Brain microvascular endothelial cell (primary cell): ENCODE measurements around the gene CD200.

Source experiments
- DNase-seq: peaks from one replicate; pipeline ENCODE4 v3.0.0-alpha.2; 2020
- H3K27ac ChIP-seq: fragments of 250-450 bp; sonication (Bioruptor Pico); 2 replicates; pipeline ENCODE4 v1.5.1; 2020; ENCODE audit warnings: mild to moderate bottlenecking, moderate library complexity
- H3K27me3 ChIP-seq: fragments of 250-450 bp; sonication (Bioruptor Pico); replicated peaks from 2 replicates; pipeline ENCODE4 v1.5.1; 2020; ENCODE audit warnings: mild to moderate bottlenecking
- H3K36me3 ChIP-seq: fragments of 250-450 bp; sonication (Bioruptor Pico); replicated peaks from 2 replicates; pipeline ENCODE4 v1.5.1; 2020; ENCODE audit warnings: mild to moderate bottlenecking
- H3K4me3 ChIP-seq: 2 replicates; pipeline ENCODE4 v1.5.1; 2011; ENCODE audit warnings: low read depth, mild to moderate bottlenecking, control low read depth, low read length, moderate library complexity
- in situ Hi-C: cut with HindIII; loops from 2 replicates; pipeline ENCODE4 v1.10.0; 2017; ENCODE audit warnings: low sequenced_read_pairs, low pct_ligation_motif_present
- TF ChIP-seq, protein P1 (sequence below): IDR thresholded peaks from 2 replicates; pipeline ENCODE4 v1.5.1; 2011; ENCODE audit warnings: low read depth, mild to moderate bottlenecking, moderate library complexity, low read length, control low read depth, inconsistent platforms; ENCODE audit errors: missing control alignments

The CD200 gene

DNA sequence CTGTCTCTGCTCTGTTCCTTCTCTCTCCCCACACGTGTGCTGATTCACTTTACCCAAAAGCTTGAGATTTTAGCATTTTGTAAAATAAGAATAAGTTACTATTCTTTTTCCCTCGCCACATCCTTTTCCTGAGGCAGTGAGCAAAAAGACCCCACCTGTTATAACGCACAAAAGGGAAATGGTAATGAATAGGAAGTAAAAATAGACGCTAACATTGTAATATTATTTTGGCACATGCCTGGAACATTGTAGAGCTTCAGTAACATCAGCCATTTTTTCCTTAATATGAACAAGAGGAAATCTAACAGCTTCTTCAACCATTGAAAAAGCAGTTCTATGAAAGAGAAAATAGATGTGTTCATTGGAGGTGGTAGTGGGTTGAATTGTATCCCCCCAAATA, 40.5 kb downstream of the CD200 start:
- H3K4me3 ChIP-seq, result no peak overlapping the region

GRCh38 chr3:112373924-112374323, 41.0 kb downstream of the CD200 start:
- H3K4me3 ChIP-seq, result no peak overlapping the region
- H3K27me3 ChIP-seq, result no peaks in the 10 kb centered on the region
- DNase-seq, result no peak
- no peak overlapping the region for H3K27ac ChIP-seq
- TF ChIP-seq, protein P1, sequence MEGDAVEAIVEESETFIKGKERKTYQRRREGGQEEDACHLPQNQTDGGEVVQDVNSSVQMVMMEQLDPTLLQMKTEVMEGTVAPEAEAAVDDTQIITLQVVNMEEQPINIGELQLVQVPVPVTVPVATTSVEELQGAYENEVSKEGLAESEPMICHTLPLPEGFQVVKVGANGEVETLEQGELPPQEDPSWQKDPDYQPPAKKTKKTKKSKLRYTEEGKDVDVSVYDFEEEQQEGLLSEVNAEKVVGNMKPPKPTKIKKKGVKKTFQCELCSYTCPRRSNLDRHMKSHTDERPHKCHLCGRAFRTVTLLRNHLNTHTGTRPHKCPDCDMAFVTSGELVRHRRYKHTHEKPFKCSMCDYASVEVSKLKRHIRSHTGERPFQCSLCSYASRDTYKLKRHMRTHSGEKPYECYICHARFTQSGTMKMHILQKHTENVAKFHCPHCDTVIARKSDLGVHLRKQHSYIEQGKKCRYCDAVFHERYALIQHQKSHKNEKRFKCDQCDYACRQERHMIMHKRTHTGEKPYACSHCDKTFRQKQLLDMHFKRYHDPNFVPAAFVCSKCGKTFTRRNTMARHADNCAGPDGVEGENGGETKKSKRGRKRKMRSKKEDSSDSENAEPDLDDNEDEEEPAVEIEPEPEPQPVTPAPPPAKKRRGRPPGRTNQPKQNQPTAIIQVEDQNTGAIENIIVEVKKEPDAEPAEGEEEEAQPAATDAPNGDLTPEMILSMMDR, result no peak
- H3K36me3 ChIP-seq, result no peaks in the 10 kb centered on the region
- in situ Hi-C loops, result no loop called here

More for the DNA sequence above, 40.5 kb downstream of the CD200 start:
- TF ChIP-seq, protein P1, result no peak
- in situ Hi-C loops, result no loop called here
- DNase-seq, result no peak
- H3K36me3 ChIP-seq, result no peaks in the 10 kb centered on the region
- no peaks in the 10 kb centered on the region for H3K27me3 ChIP-seq
- no peak overlapping the region for H3K27ac ChIP-seq

DNA sequence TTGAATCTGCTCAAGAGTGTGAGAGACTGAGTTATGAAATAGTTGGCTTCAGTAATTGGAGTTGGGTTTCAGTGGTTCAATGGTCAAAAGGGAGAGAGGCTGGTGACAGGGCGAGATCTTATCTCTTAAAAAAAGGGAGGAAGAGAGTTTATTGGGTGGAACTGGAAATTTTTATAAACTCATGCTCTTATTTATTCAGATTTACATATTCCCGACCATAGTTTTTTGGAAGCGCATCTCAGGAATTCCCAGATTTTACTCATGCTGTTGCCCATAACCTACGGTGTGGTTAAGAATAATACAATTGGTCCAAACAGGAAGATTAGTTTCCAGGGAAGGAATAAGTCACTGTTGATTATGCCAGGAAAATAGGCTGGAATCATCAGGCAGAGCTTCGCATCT, 41.4 kb downstream of the CD200 start:
- Histone ChIP-seq H3K4me3 (no peak overlapping the region), H3K27ac (no peak overlapping the region), H3K27me3 (no peaks in the 10 kb centered on the region), H3K36me3 (no peaks in the 10 kb centered on the region)
- in situ Hi-C loops, result no loop called here
- TF ChIP-seq, protein P1, result no peak
- no peak for DNase-seq

DNA sequence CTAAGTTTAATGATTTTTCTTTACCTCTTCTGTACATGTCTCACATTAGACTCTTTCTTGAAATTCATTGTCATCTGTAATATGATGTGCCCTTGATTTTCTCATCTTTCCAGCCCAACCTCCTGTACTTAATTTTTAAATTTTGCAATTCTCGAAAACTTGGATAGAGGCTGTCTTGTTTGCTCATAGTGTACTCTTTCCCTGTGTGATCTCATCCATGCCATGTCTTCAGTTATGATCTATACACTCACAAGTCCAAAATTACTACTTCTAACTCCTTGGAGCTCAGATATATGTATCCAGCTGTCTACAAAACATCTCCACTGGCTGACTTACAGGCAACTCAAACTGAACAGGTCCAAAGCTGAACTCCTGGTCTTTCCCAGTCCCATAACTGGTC, 42.2 kb downstream of the CD200 start:
- TF ChIP-seq, protein P1, result no peak
- H3K27ac ChIP-seq, result no peak overlapping the region
- DNase-seq, result no peak
- no peaks in the 10 kb centered on the region for H3K36me3 ChIP-seq
- in situ Hi-C loops, result no loop called here
- H3K4me3 ChIP-seq, result no peak overlapping the region
- H3K27me3 ChIP-seq, result no peaks in the 10 kb centered on the region

GRCh38 chr3:112376241-112376911, 43.4 kb downstream of the CD200 start:
- no peaks in the 10 kb centered on the region for H3K27me3 ChIP-seq
- H3K27ac ChIP-seq, result peak overlapping the region; percentile 96
- peak; percentile 63 for DNase-seq
- TF ChIP-seq, protein P1, result no peak
- in situ Hi-C loops, result no loop called here
- H3K36me3 ChIP-seq, result no peaks in the 10 kb centered on the region
- no peak overlapping the region for H3K4me3 ChIP-seq

- H3K27me3 ChIP-seq, result no peaks in the 10 kb centered on the region
- H3K36me3 ChIP-seq, result no peaks in the 10 kb centered on the region
- H3K4me3 ChIP-seq, result no peak overlapping the region
- TF ChIP-seq, protein P1, result no peak
- DNase-seq, result peak; percentile 95
- H3K27ac ChIP-seq, result peak overlapping the region; percentile 96
- in situ Hi-C loops, result no loop called here
Observed at GRCh38 chr3:112376992-112377391, 44.0 kb downstream of the CD200 start.
